ENCODE data around the gene PSME3.

DNA sequence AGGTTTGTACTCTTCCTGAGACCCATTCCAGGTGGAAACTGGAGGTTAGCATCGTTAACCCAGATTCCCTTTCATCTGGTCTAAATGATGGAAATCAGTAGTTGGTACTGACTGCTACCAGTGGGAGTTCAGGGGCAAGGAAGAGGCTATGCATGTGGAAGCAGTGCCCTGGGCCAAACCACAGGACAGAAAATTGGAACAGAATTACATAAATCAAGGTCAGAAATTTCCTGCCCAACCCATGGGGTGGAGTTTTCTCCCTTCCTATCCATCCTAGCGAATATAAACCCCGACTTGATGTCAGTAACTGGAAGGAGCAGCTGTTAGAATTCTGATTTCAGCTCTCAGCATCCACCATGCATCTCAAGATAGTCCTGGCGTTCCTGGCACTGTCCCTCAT is 11.1 kb downstream of the PSME3 start, which contains the start of gene AOC2:
- TF ChIP-seq CTCF (IDR thresholded peaks at IDR 0.05) (no peak), TCF7 (CRISPR knock-in tag; IDR thresholded peaks at IDR 0.05; ENCODE audit: low read depth) (no peak), MXD4 (CRISPR knock-in tag; IDR thresholded peaks at IDR 0.05; ENCODE audit: borderline replicate concordance) (no peak), NFYB (CRISPR knock-in tag; conservative IDR thresholded peaks at IDR 0.05; ENCODE audit: low read depth) (no peak), EMX1 (CRISPR knock-in tag; IDR thresholded peaks at IDR 0.05) (no peak), FOXK1 (CRISPR knock-in tag; IDR thresholded peaks at IDR 0.05) (no peak), CREB1 (CRISPR knock-in tag; IDR thresholded peaks at IDR 0.05) (no peak), NFE2L1 (CRISPR knock-in tag; IDR thresholded peaks at IDR 0.05) (no peak), ZSCAN18 (CRISPR knock-in tag; IDR thresholded peaks at IDR 0.05) (no peak)

All from WTC11 (cell line).